GM23338 (cell line): ENCODE measurements around the gene PPM1F. TPM values are rescaled to one million over a fixed set of nuclear protein-coding genes. Genes with fewer than 3 reads are reported as not detected.

Experiments
- ATAC-seq: fragments of 200-7000 bp; cut with Tn5 transposase; 3 replicates; pipeline ENCODE4 v1.9.1; 2020
- DNase-seq: peaks from one replicate; pipeline ENCODE4 v3.0.0-alpha.2; 2015; ENCODE audit warnings: low spot score
- H2AFZ ChIP-seq: fragments of 200-600 bp; sonication (generic); 2 replicates; pipeline ENCODE4 v1.8.0; 2016; ENCODE audit warnings: antibody characterized with exemption, mild to moderate bottlenecking, moderate library complexity
- H3F3A ChIP-seq: fragments of 200-600 bp; sonication (generic); replicated peaks from 2 replicates; pipeline ENCODE4 v1.8.0; 2017; ENCODE audit warnings: antibody characterized with exemption, mixed run types, low read depth
- H3K27ac ChIP-seq: fragments of 200-600 bp; sonication (generic); 2 replicates; pipeline ENCODE4 v1.6.1; 2016; ENCODE audit warnings: low read depth
- H3K27me3 ChIP-seq: fragments of 200-600 bp; sonication (generic); 2 replicates; pipeline ENCODE4 v1.8.0; 2016; ENCODE audit warnings: mild to moderate bottlenecking, mixed run types, moderate library complexity; ENCODE audit not compliant: insufficient read depth
- H3K36me3 ChIP-seq: fragments of 200-600 bp; sonication (generic); 2 replicates; pipeline ENCODE4 v1.8.0; 2016; ENCODE audit warnings: mild to moderate bottlenecking; ENCODE audit not compliant: insufficient read depth
- H3K4me1 ChIP-seq: fragments of 200-600 bp; sonication (generic); 2 replicates; pipeline ENCODE4 v1.8.0; 2016; ENCODE audit warnings: mild to moderate bottlenecking, moderate library complexity; ENCODE audit not compliant: insufficient read depth
- H3K4me2 ChIP-seq: fragments of 200-600 bp; sonication (generic); 2 replicates; pipeline ENCODE4 v1.7.1; 2017; ENCODE audit warnings: mixed run types
- H3K4me3 ChIP-seq: fragments of 200-600 bp; sonication (generic); 2 replicates; pipeline ENCODE4 v1.6.1; 2016; ENCODE audit warnings: mixed run types
- H3K79me2 ChIP-seq: fragments of 200-600 bp; sonication (generic); replicated peaks from 2 replicates; pipeline ENCODE4 v1.8.0; 2017; ENCODE audit warnings: mild to moderate bottlenecking; ENCODE audit not compliant: insufficient read depth
- H3K9me2 ChIP-seq: fragments of 200-600 bp; sonication (generic); 2 replicates; pipeline ENCODE4 v1.8.0; 2017; ENCODE audit not compliant: insufficient read depth
- H4K20me1 ChIP-seq: fragments of 200-600 bp; sonication (generic); replicated peaks from 2 replicates; pipeline ENCODE4 v1.8.0; 2017; ENCODE audit warnings: mild to moderate bottlenecking; ENCODE audit not compliant: insufficient read depth
- H3K27ac Mint-ChIP-seq: 2 replicates; pipeline ENCODE4 v1.8.0; 2020; ENCODE audit warnings: inconsistent platforms, mild to moderate bottlenecking, moderate library complexity, mixed read lengths
- H3K27me3 Mint-ChIP-seq: 3 replicates; pipeline ENCODE4 v1.8.0; 2022; ENCODE audit warnings: low read depth, mild to moderate bottlenecking, moderate library complexity, mixed read lengths, inconsistent platforms; ENCODE audit not compliant: insufficient read depth, poor library complexity
- H3K36me3 Mint-ChIP-seq: 3 replicates; pipeline ENCODE4 v1.8.0; 2021; ENCODE audit warnings: low read depth, mild to moderate bottlenecking, inconsistent platforms, moderate library complexity, mixed read lengths
- H3K4me1 Mint-ChIP-seq: 3 replicates; pipeline ENCODE4 v1.8.0; 2020; ENCODE audit warnings: mild to moderate bottlenecking, inconsistent platforms, mixed read lengths
- H3K4me3 Mint-ChIP-seq: 3 replicates; pipeline ENCODE4 v1.8.0; 2021; ENCODE audit warnings: moderate library complexity, mild to moderate bottlenecking, inconsistent platforms, mixed read lengths
- H3K9me3 Mint-ChIP-seq: 3 replicates; pipeline ENCODE4 v1.8.0; 2020; ENCODE audit warnings: moderate library complexity, mild to moderate bottlenecking, inconsistent platforms, mixed read lengths
- CREB1 ChIP-seq: fragments of 250-450 bp; sonication (Bioruptor Pico); IDR thresholded peaks from 2 replicates; pipeline ENCODE4 v1.5.0; 2020; ENCODE audit warnings: low read depth, mild to moderate bottlenecking, moderate library complexity
- EZH2 ChIP-seq: fragments of 200-600 bp; sonication (generic); IDR thresholded peaks from one replicate; pipeline ENCODE4 v1.8.0; 2017; ENCODE audit warnings: antibody characterized with exemption, mild to moderate bottlenecking, low read depth; ENCODE audit not compliant: unreplicated experiment
- NANOG ChIP-seq: IDR thresholded peaks from 2 replicates; pipeline ENCODE4 v1.6.1; 2016; ENCODE audit warnings: antibody characterized with exemption, borderline replicate concordance
- REST ChIP-seq: IDR thresholded peaks from one replicate; pipeline ENCODE4 v1.6.1; 2018; ENCODE audit warnings: antibody characterized with exemption; ENCODE audit not compliant: unreplicated experiment
- ZNF114 ChIP-seq: fragments of 250-450 bp; sonication (Bioruptor Pico); IDR thresholded peaks from 2 replicates; pipeline ENCODE4 v1.5.0; 2020; ENCODE audit warnings: mild to moderate bottlenecking, moderate library complexity
- polyA plus RNA-seq: library from polyadenylated mRNA; unstranded; fragments of >200 nt; fragmentation: Nextera tagmentation; extraction: Ambion mirVana; gene quantifications from 2 replicates; pipeline ENCODE4 v1.2.1, GENCODE V29; 2016
- total RNA-seq: library from RNA; depleted of rRNA; stranded (reverse); fragments of >200 nt; shearing (Covaris generic); gene quantifications from 2 replicates; pipeline ENCODE4 v1.2.3, GENCODE V29; 2014

The PPM1F gene
- total and polyA plus RNA-seq, 2 experiments from 2014 or later: 7.1 to 29.3 TPM

GRCh38 chr22:21919526-21920307 lies 32.9 kb downstream of the PPM1F start:
- Histone ChIP-seq H3K4me3 (no peak overlapping the region), H3K9me2 (no peaks in the 10 kb centered on the region), H2AFZ (no peak overlapping the region), H3K27ac (peak overlapping the region; percentile 79; the same call in 1 of the 2 replicates), H4K20me1 (no peaks in the 10 kb centered on the region; the same call in 1 of the 2 replicates), H3K4me2 (no peak overlapping the region), H3K36me3 (no peaks in the 10 kb centered on the region), H3K27me3 (no peaks in the 10 kb centered on the region), H3K79me2 (no peaks in the 10 kb centered on the region), H3F3A (peaks cover 3% of the 10 kb centered on the region), H3K4me1 (peaks cover 44% of the 10 kb centered on the region)
- H3K4me1 Mint-ChIP-seq: peaks cover 54% of the 10 kb centered on the region
- H3K36me3 Mint-ChIP-seq: no peaks in the 10 kb centered on the region
- no peaks in the 10 kb centered on the region for H3K9me3 Mint-ChIP-seq
- peak; percentile 32 for ATAC-seq
- H3K27me3 Mint-ChIP-seq: peaks cover 31% of the 10 kb centered on the region
- H3K27ac Mint-ChIP-seq: peak overlapping the region; percentile 74; the same call in 1 of the 2 replicates
- H3K4me3 Mint-ChIP-seq: no peak overlapping the region
- TF ChIP-seq REST (no peak), CREB1 (CRISPR knock-in tag) (no peak)
- DNase-seq: no peak

GRCh38 chr22:21918466-21919185 lies 34.0 kb downstream of the PPM1F start:
- Mint-ChIP-seq H3K27ac (no peak overlapping the region), H3K4me3 (no peak overlapping the region), H3K9me3 (no peaks in the 10 kb centered on the region), H3K4me1 (peaks cover 52% of the 10 kb centered on the region), H3K36me3 (no peaks in the 10 kb centered on the region), H3K27me3 (peaks cover 27% of the 10 kb centered on the region)
- Histone ChIP-seq H3K79me2 (no peaks in the 10 kb centered on the region), H3K27me3 (no peaks in the 10 kb centered on the region), H3K4me3 (no peak overlapping the region), H3K27ac (no peak overlapping the region), H3K9me2 (no peaks in the 10 kb centered on the region), H2AFZ (no peak overlapping the region), H3K4me1 (peaks cover 44% of the 10 kb centered on the region), H3F3A (peaks cover 3% of the 10 kb centered on the region), H3K4me2 (no peak overlapping the region), H4K20me1 (no peaks in the 10 kb centered on the region; the same call in 1 of the 2 replicates), H3K36me3 (no peaks in the 10 kb centered on the region)
- ATAC-seq (no peak), DNase-seq (no peak)
- TF ChIP-seq EZH2 (no peak), NANOG (no peak), CREB1 (CRISPR knock-in tag) (no peak), REST (no peak), ZNF114 (CRISPR knock-in tag) (no peak)
